Effector memory CD4-positive, alpha-beta T cell (primary cell): ENCODE measurements around the gene GLCCI1.

ENCODE experiments used
- DNase-seq, 3 donors: peaks; one replicate each; pipeline ENCODE4 v3.0.0-alpha.2; 2020
- H3K27ac ChIP-seq: 2 replicates; pipeline ENCODE4 v1.7.0; 2013; ENCODE audit warnings: mild to moderate bottlenecking, low read length, moderate library complexity; ENCODE audit not compliant: insufficient read depth, poor library complexity, severe bottlenecking
- H3K27me3 ChIP-seq: replicated peaks from 2 replicates; pipeline ENCODE4 v1.7.0; 2013; ENCODE audit warnings: mild to moderate bottlenecking, low read length; ENCODE audit not compliant: insufficient read depth, control insufficient read depth, poor library complexity, severe bottlenecking
- H3K36me3 ChIP-seq: 2 replicates; pipeline ENCODE4 v1.7.0; 2013; ENCODE audit warnings: mild to moderate bottlenecking, low read length, moderate library complexity; ENCODE audit not compliant: control insufficient read depth, insufficient read depth
- H3K4me1 ChIP-seq: 2 replicates; pipeline ENCODE4 v1.7.0; 2013; ENCODE audit warnings: low read length, mild to moderate bottlenecking; ENCODE audit not compliant: control insufficient read depth, insufficient read depth, poor library complexity, severe bottlenecking
- H3K4me3 ChIP-seq: 2 replicates; pipeline ENCODE4 v1.7.0; 2013; ENCODE audit warnings: low read length, low read depth, mild to moderate bottlenecking; ENCODE audit not compliant: insufficient read depth, poor library complexity, severe bottlenecking
- H3K9me3 ChIP-seq: 2 replicates; pipeline ENCODE4 v1.7.0; 2013; ENCODE audit warnings: mild to moderate bottlenecking, low read length, moderate library complexity; ENCODE audit not compliant: control insufficient read depth

The GLCCI1 gene

GRCh38 chr7:8121243-8121642 lies 152.6 kb downstream of the GLCCI1 start:
- DNase-seq, result no peak
- Histone ChIP-seq H3K27me3 (no peaks in the 10 kb centered on the region), H3K4me3 (no peak overlapping the region), H3K36me3 (no peaks in the 10 kb centered on the region), H3K9me3 (no peaks in the 10 kb centered on the region), H3K27ac (no peak overlapping the region), H3K4me1 (peaks cover 21% of the 10 kb centered on the region)

GRCh38 chr7:8125680-8126444 lies 157.3 kb downstream of the GLCCI1 start:
- no peaks in the 10 kb centered on the region for H3K36me3 ChIP-seq
- peaks cover 58% of the 10 kb centered on the region for H3K4me1 ChIP-seq
- H3K27ac ChIP-seq, result peak overlapping the region; percentile 73
- H3K9me3 ChIP-seq, result no peaks in the 10 kb centered on the region
- H3K27me3 ChIP-seq, result no peaks in the 10 kb centered on the region
- H3K4me3 ChIP-seq, result no peak overlapping the region
- DNase-seq, result peak; percentile 68 to 75 (median 74)

GRCh38 chr7:8126601-8127167 lies 158.1 kb downstream of the GLCCI1 start:
- DNase-seq, result no peak
- H3K27ac ChIP-seq, result peak overlapping the region; percentile 73
- no peaks in the 10 kb centered on the region for H3K36me3 ChIP-seq
- no peaks in the 10 kb centered on the region for H3K27me3 ChIP-seq
- peaks cover 65% of the 10 kb centered on the region for H3K4me1 ChIP-seq
- no peaks in the 10 kb centered on the region for H3K9me3 ChIP-seq
- peak overlapping the region; percentile 18 for H3K4me3 ChIP-seq

- no peak overlapping the region for H3K4me3 ChIP-seq
- H3K9me3 ChIP-seq, result no peaks in the 10 kb centered on the region
- H3K36me3 ChIP-seq, result no peaks in the 10 kb centered on the region
- DNase-seq, result no peak
- peak overlapping the region; percentile 56 for H3K27ac ChIP-seq
- H3K4me1 ChIP-seq, result peaks cover 84% of the 10 kb centered on the region
- H3K27me3 ChIP-seq, result no peaks in the 10 kb centered on the region
Measured at GRCh38 chr7:8128449-8129317, 160.1 kb downstream of the GLCCI1 start.

GRCh38 chr7:8129318-8129659 lies 160.7 kb downstream of the GLCCI1 start:
- Histone ChIP-seq H3K9me3 (no peaks in the 10 kb centered on the region), H3K36me3 (no peaks in the 10 kb centered on the region), H3K27ac (peak overlapping the region; percentile 56), H3K27me3 (no peaks in the 10 kb centered on the region), H3K4me3 (no peak overlapping the region), H3K4me1 (peaks cover 89% of the 10 kb centered on the region)
- no peak for DNase-seq

- no peak overlapping the region for H3K4me3 ChIP-seq
- H3K9me3 ChIP-seq, result no peaks in the 10 kb centered on the region
- DNase-seq, result no peak
- H3K27ac ChIP-seq, result peak overlapping the region; percentile 75
- H3K4me1 ChIP-seq, result peaks cover 81% of the 10 kb centered on the region
- no peaks in the 10 kb centered on the region for H3K36me3 ChIP-seq
- no peaks in the 10 kb centered on the region for H3K27me3 ChIP-seq
Measured at GRCh38 chr7:8130663-8131062, 162.1 kb downstream of the GLCCI1 start.

- Histone ChIP-seq H3K4me3 (peak overlapping the region; percentile 1), H3K36me3 (no peaks in the 10 kb centered on the region), H3K27ac (peak overlapping the region; percentile 75), H3K27me3 (no peaks in the 10 kb centered on the region), H3K9me3 (no peaks in the 10 kb centered on the region), H3K4me1 (peaks cover 68% of the 10 kb centered on the region)
- DNase-seq, result peak; percentile 18 to 56 (median 42)
Measured at GRCh38 chr7:8131694-8132605, 163.4 kb downstream of the GLCCI1 start.

- Histone ChIP-seq H3K4me3 (no peak overlapping the region), H3K27ac (peak overlapping the region; percentile 75), H3K36me3 (no peaks in the 10 kb centered on the region), H3K27me3 (no peaks in the 10 kb centered on the region), H3K4me1 (peaks cover 55% of the 10 kb centered on the region), H3K9me3 (no peaks in the 10 kb centered on the region)
- DNase-seq, result no peak
Measured at GRCh38 chr7:8133188-8133848, 164.7 kb downstream of the GLCCI1 start.

- Histone ChIP-seq H3K27ac (peak overlapping the region; percentile 75), H3K4me3 (no peak overlapping the region), H3K4me1 (peaks cover 46% of the 10 kb centered on the region), H3K36me3 (no peaks in the 10 kb centered on the region), H3K27me3 (no peaks in the 10 kb centered on the region), H3K9me3 (no peaks in the 10 kb centered on the region)
- no peak for DNase-seq
Measured at GRCh38 chr7:8134089-8134733, 165.6 kb downstream of the GLCCI1 start.
